ENCODE measurements around the gene PALLD.

DNA sequence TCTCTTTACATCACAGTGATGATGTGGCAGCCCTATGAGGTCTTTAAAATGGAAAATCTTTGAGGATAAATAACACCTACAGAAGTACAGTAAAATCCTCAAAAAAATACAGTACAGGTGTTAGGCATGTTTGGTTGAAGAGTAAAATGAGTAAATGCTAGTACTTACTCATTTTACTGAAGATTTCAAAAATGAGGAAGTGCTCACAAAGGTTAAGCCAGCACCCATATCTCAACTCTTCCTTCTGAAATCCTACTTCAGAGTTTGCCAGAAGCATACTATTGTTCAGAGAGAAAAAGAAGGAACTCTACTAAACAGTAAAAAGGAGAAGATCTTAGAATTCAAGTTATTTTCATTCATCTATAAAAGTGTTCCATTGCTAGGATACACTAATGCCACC, 382.3 kb downstream of the PALLD start:
- TF ChIP-seq POLR2A (IDR thresholded peaks at IDR 0.05), result no peak
- TF ChIP-seq, protein P1, sequence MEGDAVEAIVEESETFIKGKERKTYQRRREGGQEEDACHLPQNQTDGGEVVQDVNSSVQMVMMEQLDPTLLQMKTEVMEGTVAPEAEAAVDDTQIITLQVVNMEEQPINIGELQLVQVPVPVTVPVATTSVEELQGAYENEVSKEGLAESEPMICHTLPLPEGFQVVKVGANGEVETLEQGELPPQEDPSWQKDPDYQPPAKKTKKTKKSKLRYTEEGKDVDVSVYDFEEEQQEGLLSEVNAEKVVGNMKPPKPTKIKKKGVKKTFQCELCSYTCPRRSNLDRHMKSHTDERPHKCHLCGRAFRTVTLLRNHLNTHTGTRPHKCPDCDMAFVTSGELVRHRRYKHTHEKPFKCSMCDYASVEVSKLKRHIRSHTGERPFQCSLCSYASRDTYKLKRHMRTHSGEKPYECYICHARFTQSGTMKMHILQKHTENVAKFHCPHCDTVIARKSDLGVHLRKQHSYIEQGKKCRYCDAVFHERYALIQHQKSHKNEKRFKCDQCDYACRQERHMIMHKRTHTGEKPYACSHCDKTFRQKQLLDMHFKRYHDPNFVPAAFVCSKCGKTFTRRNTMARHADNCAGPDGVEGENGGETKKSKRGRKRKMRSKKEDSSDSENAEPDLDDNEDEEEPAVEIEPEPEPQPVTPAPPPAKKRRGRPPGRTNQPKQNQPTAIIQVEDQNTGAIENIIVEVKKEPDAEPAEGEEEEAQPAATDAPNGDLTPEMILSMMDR (IDR thresholded peaks at IDR 0.05), result no peak

Data from right lobe of liver (tissue), 4 donors.